ENCODE measurements around the gene RPS24. TPM values are rescaled to one million over a fixed set of nuclear protein-coding genes. Genes with fewer than 3 reads are reported as not detected.

Gene RPS24
- total and polyA plus RNA-seq, 9 of the 15 experiments (the other 6 are each of a cell fraction or from before 2014, with no cell fraction given), result 1,947 to 7,307 (median 5,944) TPM

DNA sequence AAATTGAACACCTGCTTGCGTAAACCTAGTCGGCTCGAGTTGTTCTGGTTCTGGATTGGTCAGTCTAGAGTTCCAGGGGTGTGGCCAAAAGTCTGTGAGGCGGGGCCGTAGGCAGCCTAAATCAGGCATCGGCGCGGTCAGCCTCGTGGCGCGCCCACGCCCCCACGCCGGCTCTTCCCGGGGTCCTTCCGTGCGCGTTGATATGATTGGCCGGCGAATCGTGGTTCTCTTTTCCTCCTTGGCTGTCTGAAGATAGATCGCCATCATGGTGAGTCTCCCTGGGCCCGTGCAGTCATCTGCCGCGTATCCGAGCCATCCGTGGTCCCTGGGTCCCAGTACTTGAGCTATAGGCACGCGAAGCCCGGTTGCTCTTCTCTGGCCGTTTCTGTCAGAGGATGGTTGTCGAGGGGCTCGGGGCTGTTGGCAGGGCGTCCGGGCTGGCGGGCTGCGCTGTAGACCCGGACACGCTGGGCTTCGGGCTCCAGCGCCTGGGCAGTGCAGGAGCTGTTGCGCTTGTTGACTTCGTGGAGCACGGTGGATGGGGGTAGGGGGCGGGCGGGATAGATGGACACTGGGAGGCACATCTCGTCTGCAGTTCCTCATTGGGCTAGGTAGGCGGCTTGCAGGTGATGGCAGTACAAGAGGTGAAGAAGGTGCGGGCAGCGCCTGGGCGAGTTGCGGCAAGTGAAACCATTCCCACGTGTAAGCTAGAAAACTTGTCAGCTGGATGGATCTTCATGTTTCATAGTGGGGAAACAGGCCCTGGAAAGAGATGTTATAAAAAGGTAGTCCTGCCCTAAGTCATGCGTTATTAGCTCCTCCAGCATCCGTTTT is at the start of gene RPS24 (continued):
- TF ChIP-seq, protein P1, sequence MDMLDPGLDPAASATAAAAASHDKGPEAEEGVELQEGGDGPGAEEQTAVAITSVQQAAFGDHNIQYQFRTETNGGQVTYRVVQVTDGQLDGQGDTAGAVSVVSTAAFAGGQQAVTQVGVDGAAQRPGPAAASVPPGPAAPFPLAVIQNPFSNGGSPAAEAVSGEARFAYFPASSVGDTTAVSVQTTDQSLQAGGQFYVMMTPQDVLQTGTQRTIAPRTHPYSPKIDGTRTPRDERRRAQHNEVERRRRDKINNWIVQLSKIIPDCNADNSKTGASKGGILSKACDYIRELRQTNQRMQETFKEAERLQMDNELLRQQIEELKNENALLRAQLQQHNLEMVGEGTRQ (CRISPR knock-in tag; IDR thresholded peaks at IDR 0.05), result no peak
- no peak for TF ChIP-seq ZNF644 (tag; IDR thresholded peaks at IDR 0.05; ENCODE audit: low read depth)
- no peak for TF ChIP-seq ZNF274 (IDR thresholded peaks at IDR 0.05; ENCODE audit: borderline replicate concordance, low read depth, low read length)
- TF ChIP-seq, protein P2, sequence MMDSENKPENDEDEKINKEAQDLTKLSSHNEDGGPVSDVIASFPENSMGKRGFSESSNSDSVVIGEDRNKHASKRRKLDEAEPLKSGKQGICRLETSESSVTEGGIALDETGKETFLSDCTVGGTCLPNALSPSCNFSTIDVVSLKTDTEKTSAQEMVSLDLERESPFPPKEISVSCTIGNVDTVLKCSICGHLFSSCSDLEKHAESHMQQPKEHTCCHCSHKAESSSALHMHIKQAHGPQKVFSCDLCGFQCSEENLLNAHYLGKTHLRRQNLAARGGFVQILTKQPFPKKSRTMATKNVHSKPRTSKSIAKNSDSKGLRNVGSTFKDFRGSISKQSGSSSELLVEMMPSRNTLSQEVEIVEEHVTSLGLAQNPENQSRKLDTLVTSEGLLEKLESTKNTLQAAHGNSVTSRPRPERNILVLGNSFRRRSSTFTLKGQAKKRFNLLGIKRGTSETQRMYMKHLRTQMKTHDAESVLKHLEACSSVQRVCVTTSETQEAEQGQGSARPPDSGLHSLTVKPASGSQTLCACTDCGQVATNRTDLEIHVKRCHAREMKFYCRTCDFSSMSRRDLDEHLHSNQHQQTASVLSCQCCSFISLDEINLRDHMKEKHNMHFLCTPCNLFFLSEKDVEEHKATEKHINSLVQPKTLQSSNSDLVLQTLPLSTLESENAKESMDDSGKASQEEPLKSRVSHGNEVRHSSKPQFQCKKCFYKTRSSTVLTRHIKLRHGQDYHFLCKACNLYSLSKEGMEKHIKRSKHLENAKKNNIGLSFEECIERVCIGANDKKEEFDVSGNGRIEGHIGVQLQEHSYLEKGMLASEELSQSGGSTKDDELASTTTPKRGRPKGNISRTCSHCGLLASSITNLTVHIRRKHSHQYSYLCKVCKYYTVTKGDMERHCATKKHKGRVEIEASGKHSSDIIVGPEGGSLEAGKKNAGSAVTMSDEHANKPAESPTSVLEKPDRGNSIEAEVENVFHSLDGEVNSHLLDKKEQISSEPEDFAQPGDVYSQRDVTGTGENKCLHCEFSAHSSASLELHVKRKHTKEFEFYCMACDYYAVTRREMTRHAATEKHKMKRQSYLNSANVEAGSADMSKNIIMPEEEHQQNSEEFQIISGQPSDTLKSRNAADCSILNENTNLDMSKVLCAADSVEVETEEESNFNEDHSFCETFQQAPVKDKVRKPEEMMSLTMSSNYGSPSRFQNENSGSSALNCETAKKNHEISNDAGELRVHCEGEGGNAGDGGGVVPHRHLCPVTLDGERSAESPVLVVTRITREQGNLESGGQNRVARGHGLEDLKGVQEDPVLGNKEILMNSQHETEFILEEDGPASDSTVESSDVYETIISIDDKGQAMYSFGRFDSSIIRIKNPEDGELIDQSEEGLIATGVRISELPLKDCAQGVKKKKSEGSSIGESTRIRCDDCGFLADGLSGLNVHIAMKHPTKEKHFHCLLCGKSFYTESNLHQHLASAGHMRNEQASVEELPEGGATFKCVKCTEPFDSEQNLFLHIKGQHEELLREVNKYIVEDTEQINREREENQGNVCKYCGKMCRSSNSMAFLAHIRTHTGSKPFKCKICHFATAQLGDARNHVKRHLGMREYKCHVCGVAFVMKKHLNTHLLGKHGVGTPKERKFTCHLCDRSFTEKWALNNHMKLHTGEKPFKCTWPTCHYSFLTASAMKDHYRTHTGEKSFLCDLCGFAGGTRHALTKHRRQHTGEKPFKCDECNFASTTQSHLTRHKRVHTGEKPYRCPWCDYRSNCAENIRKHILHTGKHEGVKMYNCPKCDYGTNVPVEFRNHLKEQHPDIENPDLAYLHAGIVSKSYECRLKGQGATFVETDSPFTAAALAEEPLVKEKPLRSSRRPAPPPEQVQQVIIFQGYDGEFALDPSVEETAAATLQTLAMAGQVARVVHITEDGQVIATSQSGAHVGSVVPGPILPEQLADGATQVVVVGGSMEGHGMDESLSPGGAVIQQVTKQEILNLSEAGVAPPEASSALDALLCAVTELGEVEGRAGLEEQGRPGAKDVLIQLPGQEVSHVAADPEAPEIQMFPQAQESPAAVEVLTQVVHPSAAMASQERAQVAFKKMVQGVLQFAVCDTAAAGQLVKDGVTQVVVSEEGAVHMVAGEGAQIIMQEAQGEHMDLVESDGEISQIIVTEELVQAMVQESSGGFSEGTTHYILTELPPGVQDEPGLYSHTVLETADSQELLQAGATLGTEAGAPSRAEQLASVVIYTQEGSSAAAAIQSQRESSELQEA (IDR thresholded peaks at IDR 0.05; ENCODE audit: low read depth), result no peak
- peak; percentile 89; the same call in 1 of the 2 replicates for TF ChIP-seq HLTF (IDR thresholded peaks at IDR 0.05)
- TF ChIP-seq, protein P3, sequence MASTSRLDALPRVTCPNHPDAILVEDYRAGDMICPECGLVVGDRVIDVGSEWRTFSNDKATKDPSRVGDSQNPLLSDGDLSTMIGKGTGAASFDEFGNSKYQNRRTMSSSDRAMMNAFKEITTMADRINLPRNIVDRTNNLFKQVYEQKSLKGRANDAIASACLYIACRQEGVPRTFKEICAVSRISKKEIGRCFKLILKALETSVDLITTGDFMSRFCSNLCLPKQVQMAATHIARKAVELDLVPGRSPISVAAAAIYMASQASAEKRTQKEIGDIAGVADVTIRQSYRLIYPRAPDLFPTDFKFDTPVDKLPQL (IDR thresholded peaks at IDR 0.05; ENCODE audit: extremely low read depth, insufficient read length), result peak; percentile 89
- TF ChIP-seq SMAD4 (CRISPR knock-in tag; conservative IDR thresholded peaks at IDR 0.05), result no peak; the same call in 1 of the 2 replicates
- TF ChIP-seq, protein P4, sequence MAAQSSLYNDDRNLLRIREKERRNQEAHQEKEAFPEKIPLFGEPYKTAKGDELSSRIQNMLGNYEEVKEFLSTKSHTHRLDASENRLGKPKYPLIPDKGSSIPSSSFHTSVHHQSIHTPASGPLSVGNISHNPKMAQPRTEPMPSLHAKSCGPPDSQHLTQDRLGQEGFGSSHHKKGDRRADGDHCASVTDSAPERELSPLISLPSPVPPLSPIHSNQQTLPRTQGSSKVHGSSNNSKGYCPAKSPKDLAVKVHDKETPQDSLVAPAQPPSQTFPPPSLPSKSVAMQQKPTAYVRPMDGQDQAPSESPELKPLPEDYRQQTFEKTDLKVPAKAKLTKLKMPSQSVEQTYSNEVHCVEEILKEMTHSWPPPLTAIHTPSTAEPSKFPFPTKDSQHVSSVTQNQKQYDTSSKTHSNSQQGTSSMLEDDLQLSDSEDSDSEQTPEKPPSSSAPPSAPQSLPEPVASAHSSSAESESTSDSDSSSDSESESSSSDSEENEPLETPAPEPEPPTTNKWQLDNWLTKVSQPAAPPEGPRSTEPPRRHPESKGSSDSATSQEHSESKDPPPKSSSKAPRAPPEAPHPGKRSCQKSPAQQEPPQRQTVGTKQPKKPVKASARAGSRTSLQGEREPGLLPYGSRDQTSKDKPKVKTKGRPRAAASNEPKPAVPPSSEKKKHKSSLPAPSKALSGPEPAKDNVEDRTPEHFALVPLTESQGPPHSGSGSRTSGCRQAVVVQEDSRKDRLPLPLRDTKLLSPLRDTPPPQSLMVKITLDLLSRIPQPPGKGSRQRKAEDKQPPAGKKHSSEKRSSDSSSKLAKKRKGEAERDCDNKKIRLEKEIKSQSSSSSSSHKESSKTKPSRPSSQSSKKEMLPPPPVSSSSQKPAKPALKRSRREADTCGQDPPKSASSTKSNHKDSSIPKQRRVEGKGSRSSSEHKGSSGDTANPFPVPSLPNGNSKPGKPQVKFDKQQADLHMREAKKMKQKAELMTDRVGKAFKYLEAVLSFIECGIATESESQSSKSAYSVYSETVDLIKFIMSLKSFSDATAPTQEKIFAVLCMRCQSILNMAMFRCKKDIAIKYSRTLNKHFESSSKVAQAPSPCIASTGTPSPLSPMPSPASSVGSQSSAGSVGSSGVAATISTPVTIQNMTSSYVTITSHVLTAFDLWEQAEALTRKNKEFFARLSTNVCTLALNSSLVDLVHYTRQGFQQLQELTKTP (IDR thresholded peaks at IDR 0.05; ENCODE audit: low read depth in 1 of 2, partially characterized antibody in 2 of 2), result peak in 1 of 2 experiments; percentile 65
- TF ChIP-seq ZNF79 (CRISPR knock-in tag; IDR thresholded peaks at IDR 0.05; ENCODE audit: low read depth), result no peak
- TF ChIP-seq U2AF1 (optimal IDR thresholded peaks at IDR 0.05; ENCODE audit: low read depth, low read length), result no peak

Measured in K562 (cell line).